SK-N-SH (cell line): ENCODE results near the gene SEC14L2.

Experiments
- RXRA ChIP-seq: IDR thresholded peaks from 2 replicates; pipeline ENCODE4 v1.4.0; 2012; ENCODE audit warnings: low read depth, mild to moderate bottlenecking, borderline replicate concordance
- TF ChIP-seq, protein P1 (sequence below): fragments of 200-600 bp; sonication (generic); IDR thresholded peaks from 2 replicates; pipeline ENCODE4 v1.6.1; 2017; ENCODE audit warnings: antibody characterized with exemption, mild to moderate bottlenecking, moderate library complexity

- no peak for TF ChIP-seq RXRA
- TF ChIP-seq, protein P1, sequence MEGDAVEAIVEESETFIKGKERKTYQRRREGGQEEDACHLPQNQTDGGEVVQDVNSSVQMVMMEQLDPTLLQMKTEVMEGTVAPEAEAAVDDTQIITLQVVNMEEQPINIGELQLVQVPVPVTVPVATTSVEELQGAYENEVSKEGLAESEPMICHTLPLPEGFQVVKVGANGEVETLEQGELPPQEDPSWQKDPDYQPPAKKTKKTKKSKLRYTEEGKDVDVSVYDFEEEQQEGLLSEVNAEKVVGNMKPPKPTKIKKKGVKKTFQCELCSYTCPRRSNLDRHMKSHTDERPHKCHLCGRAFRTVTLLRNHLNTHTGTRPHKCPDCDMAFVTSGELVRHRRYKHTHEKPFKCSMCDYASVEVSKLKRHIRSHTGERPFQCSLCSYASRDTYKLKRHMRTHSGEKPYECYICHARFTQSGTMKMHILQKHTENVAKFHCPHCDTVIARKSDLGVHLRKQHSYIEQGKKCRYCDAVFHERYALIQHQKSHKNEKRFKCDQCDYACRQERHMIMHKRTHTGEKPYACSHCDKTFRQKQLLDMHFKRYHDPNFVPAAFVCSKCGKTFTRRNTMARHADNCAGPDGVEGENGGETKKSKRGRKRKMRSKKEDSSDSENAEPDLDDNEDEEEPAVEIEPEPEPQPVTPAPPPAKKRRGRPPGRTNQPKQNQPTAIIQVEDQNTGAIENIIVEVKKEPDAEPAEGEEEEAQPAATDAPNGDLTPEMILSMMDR = no peak
Measured at GRCh38 chr22:30470655-30471054, 73.8 kb downstream of the SEC14L2 start.
